ENCODE measurements around the gene CDH7.

Gene CDH7

DNA sequence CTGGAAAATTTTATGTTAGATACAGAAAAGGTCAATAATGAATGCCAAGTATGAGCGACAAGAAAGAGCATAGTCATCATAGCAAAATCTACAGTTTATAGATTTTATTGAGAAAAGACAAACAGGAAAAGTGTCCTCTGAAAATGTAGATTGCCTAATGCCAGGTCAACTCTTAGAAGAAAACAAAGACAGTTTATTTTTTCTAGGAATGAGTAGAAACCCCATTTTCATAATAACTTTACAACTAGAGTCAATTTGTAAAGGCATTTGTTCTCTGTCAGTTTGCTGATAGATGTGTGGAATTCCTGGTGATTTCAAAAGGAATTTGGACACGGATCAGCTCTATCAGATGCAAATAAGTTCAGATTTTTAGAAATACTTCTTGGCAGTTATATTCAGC is 16.6 kb downstream of the CDH7 start:
- H3K36me3 ChIP-seq (ENCODE audit: control insufficient read depth, insufficient read depth, low read length): no peaks in the 10 kb centered on the region
- H3K4me1 ChIP-seq (ENCODE audit: control insufficient read depth, insufficient read depth, low read length, poor library complexity, severe bottlenecking): no peaks in the 10 kb centered on the region
- no peak for DNase-seq
- no peaks in the 10 kb centered on the region for H3K27me3 ChIP-seq (replicated peaks; ENCODE audit: control insufficient read depth, insufficient read depth, low read length, poor library complexity, severe bottlenecking)
- no peak overlapping the region for H3K4me3 ChIP-seq (ENCODE audit: insufficient read depth, low read depth, low read length, poor library complexity, severe bottlenecking)
- no peaks in the 10 kb centered on the region for H3K9me3 ChIP-seq (ENCODE audit: control insufficient read depth, low read length)
- no peak overlapping the region for H3K27ac ChIP-seq (ENCODE audit: insufficient read depth, low read length, poor library complexity, severe bottlenecking)

- Histone ChIP-seq H3K4me3 (ENCODE audit: insufficient read depth, low read depth, low read length, poor library complexity, severe bottlenecking) (no peak overlapping the region), H3K27ac (ENCODE audit: insufficient read depth, low read length, poor library complexity, severe bottlenecking) (no peak overlapping the region), H3K36me3 (ENCODE audit: control insufficient read depth, insufficient read depth, low read length) (no peaks in the 10 kb centered on the region), H3K27me3 (replicated peaks; ENCODE audit: control insufficient read depth, insufficient read depth, low read length, poor library complexity, severe bottlenecking) (no peaks in the 10 kb centered on the region), H3K4me1 (ENCODE audit: control insufficient read depth, insufficient read depth, low read length, poor library complexity, severe bottlenecking) (no peaks in the 10 kb centered on the region), H3K9me3 (ENCODE audit: control insufficient read depth, low read length) (no peaks in the 10 kb centered on the region)
- DNase-seq: no peak
Measured at GRCh38 chr18:65768120-65768778, 17.4 kb downstream of the CDH7 start.

GRCh38 chr18:65769652-65770051 is 18.8 kb downstream of the CDH7 start:
- Histone ChIP-seq H3K4me1 (ENCODE audit: control insufficient read depth, insufficient read depth, low read length, poor library complexity, severe bottlenecking) (no peaks in the 10 kb centered on the region), H3K9me3 (ENCODE audit: control insufficient read depth, low read length) (no peaks in the 10 kb centered on the region), H3K27ac (ENCODE audit: insufficient read depth, low read length, poor library complexity, severe bottlenecking) (no peak overlapping the region), H3K4me3 (ENCODE audit: insufficient read depth, low read depth, low read length, poor library complexity, severe bottlenecking) (no peak overlapping the region), H3K27me3 (replicated peaks; ENCODE audit: control insufficient read depth, insufficient read depth, low read length, poor library complexity, severe bottlenecking) (no peaks in the 10 kb centered on the region), H3K36me3 (ENCODE audit: control insufficient read depth, insufficient read depth, low read length) (no peaks in the 10 kb centered on the region)
- DNase-seq: no peak

GRCh38 chr18:65786474-65786873 is 35.7 kb downstream of the CDH7 start:
- no peaks in the 10 kb centered on the region for H3K4me1 ChIP-seq (ENCODE audit: control insufficient read depth, insufficient read depth, low read length, poor library complexity, severe bottlenecking)
- no peak overlapping the region for H3K4me3 ChIP-seq (ENCODE audit: insufficient read depth, low read depth, low read length, poor library complexity, severe bottlenecking)
- no peaks in the 10 kb centered on the region for H3K36me3 ChIP-seq (ENCODE audit: control insufficient read depth, insufficient read depth, low read length)
- no peaks in the 10 kb centered on the region for H3K27me3 ChIP-seq (replicated peaks; ENCODE audit: control insufficient read depth, insufficient read depth, low read length, poor library complexity, severe bottlenecking)
- no peak for DNase-seq
- H3K9me3 ChIP-seq (ENCODE audit: control insufficient read depth, low read length): no peaks in the 10 kb centered on the region
- no peak overlapping the region for H3K27ac ChIP-seq (ENCODE audit: insufficient read depth, low read length, poor library complexity, severe bottlenecking)

DNA sequence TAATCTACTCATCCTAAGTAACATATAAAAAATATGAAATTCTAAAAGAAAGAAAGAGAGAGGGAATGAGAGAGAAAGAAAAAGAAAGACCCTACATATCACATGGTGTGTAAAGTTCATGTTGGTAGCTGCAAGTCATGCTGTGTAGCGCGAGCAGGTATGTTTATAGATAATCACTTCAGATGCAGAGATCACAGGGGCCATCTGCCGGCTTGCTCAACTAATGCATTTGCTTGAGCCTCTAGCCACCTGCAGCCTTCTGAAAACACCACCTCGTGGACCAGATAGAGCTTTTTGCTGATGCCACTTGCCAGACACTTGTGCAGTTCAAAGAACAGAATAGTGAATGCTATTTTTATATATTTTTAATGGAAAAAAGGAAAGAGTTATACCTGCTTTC is 37.6 kb downstream of the CDH7 start:
- Histone ChIP-seq H3K9me3 (ENCODE audit: control insufficient read depth, low read length) (no peaks in the 10 kb centered on the region), H3K27ac (ENCODE audit: insufficient read depth, low read length, poor library complexity, severe bottlenecking) (no peak overlapping the region), H3K4me1 (ENCODE audit: control insufficient read depth, insufficient read depth, low read length, poor library complexity, severe bottlenecking) (no peaks in the 10 kb centered on the region), H3K4me3 (ENCODE audit: insufficient read depth, low read depth, low read length, poor library complexity, severe bottlenecking) (no peak overlapping the region), H3K36me3 (ENCODE audit: control insufficient read depth, insufficient read depth, low read length) (no peaks in the 10 kb centered on the region), H3K27me3 (replicated peaks; ENCODE audit: control insufficient read depth, insufficient read depth, low read length, poor library complexity, severe bottlenecking) (no peaks in the 10 kb centered on the region)
- no peak for DNase-seq

- H3K27me3 ChIP-seq (replicated peaks; ENCODE audit: control insufficient read depth, insufficient read depth, low read length, poor library complexity, severe bottlenecking): no peaks in the 10 kb centered on the region
- no peak overlapping the region for H3K27ac ChIP-seq (ENCODE audit: insufficient read depth, low read length, poor library complexity, severe bottlenecking)
- H3K4me1 ChIP-seq (ENCODE audit: control insufficient read depth, insufficient read depth, low read length, poor library complexity, severe bottlenecking): no peaks in the 10 kb centered on the region
- H3K36me3 ChIP-seq (ENCODE audit: control insufficient read depth, insufficient read depth, low read length): no peaks in the 10 kb centered on the region
- H3K9me3 ChIP-seq (ENCODE audit: control insufficient read depth, low read length): no peaks in the 10 kb centered on the region
- H3K4me3 ChIP-seq (ENCODE audit: insufficient read depth, low read depth, low read length, poor library complexity, severe bottlenecking): no peak overlapping the region
- no peak for DNase-seq
Measured at GRCh38 chr18:65790604-65791003, 39.8 kb downstream of the CDH7 start.

DNA sequence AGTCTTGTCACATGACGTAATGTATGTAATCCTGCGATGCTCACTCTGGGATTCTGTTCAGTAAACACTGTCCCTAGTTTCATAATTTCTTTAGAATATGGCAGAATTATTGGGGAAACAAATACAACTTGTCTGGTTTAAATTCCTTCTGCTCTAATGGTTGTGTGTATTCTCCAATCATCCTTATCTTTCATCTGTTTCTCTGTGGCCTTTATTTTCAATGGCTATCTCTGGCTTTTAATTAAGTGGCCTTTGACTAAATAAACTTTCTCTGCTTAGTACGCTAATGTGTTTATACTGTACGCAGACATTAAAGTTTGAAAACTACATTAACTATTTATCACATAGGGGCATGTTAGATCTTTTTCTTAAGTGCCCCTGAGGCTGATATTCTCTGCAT is 40.9 kb downstream of the CDH7 start:
- Histone ChIP-seq H3K4me1 (ENCODE audit: control insufficient read depth, insufficient read depth, low read length, poor library complexity, severe bottlenecking) (no peaks in the 10 kb centered on the region), H3K36me3 (ENCODE audit: control insufficient read depth, insufficient read depth, low read length) (no peaks in the 10 kb centered on the region), H3K4me3 (ENCODE audit: insufficient read depth, low read depth, low read length, poor library complexity, severe bottlenecking) (no peak overlapping the region), H3K9me3 (ENCODE audit: control insufficient read depth, low read length) (no peaks in the 10 kb centered on the region), H3K27me3 (replicated peaks; ENCODE audit: control insufficient read depth, insufficient read depth, low read length, poor library complexity, severe bottlenecking) (no peaks in the 10 kb centered on the region), H3K27ac (ENCODE audit: insufficient read depth, low read length, poor library complexity, severe bottlenecking) (no peak overlapping the region)
- no peak for DNase-seq

GRCh38 chr18:65792456-65793074 is 41.8 kb downstream of the CDH7 start:
- H3K27me3 ChIP-seq (replicated peaks; ENCODE audit: control insufficient read depth, insufficient read depth, low read length, poor library complexity, severe bottlenecking): no peaks in the 10 kb centered on the region

GRCh38 chr18:65808759-65809158 is 57.9 kb downstream of the CDH7 start:
- Histone ChIP-seq H3K27ac (ENCODE audit: insufficient read depth, low read length, poor library complexity, severe bottlenecking) (no peak overlapping the region), H3K4me1 (ENCODE audit: control insufficient read depth, insufficient read depth, low read length, poor library complexity, severe bottlenecking) (no peaks in the 10 kb centered on the region), H3K27me3 (replicated peaks; ENCODE audit: control insufficient read depth, insufficient read depth, low read length, poor library complexity, severe bottlenecking) (no peaks in the 10 kb centered on the region), H3K36me3 (ENCODE audit: control insufficient read depth, insufficient read depth, low read length) (no peaks in the 10 kb centered on the region), H3K4me3 (ENCODE audit: insufficient read depth, low read depth, low read length, poor library complexity, severe bottlenecking) (no peak overlapping the region), H3K9me3 (ENCODE audit: control insufficient read depth, low read length) (no peaks in the 10 kb centered on the region)
- no peak for DNase-seq

More at GRCh38 chr18:65792456-65793074, 41.8 kb downstream of the CDH7 start:
- H3K36me3 ChIP-seq (ENCODE audit: control insufficient read depth, insufficient read depth, low read length): no peaks in the 10 kb centered on the region
- no peaks in the 10 kb centered on the region for H3K9me3 ChIP-seq (ENCODE audit: control insufficient read depth, low read length)
- H3K27ac ChIP-seq (ENCODE audit: insufficient read depth, low read length, poor library complexity, severe bottlenecking): no peak overlapping the region
- no peaks in the 10 kb centered on the region for H3K4me1 ChIP-seq (ENCODE audit: control insufficient read depth, insufficient read depth, low read length, poor library complexity, severe bottlenecking)
- no peak for DNase-seq
- H3K4me3 ChIP-seq (ENCODE audit: insufficient read depth, low read depth, low read length, poor library complexity, severe bottlenecking): no peak overlapping the region

- Histone ChIP-seq H3K9me3 (ENCODE audit: control insufficient read depth, low read length) (no peaks in the 10 kb centered on the region), H3K4me1 (ENCODE audit: control insufficient read depth, insufficient read depth, low read length, poor library complexity, severe bottlenecking) (no peaks in the 10 kb centered on the region), H3K27ac (ENCODE audit: insufficient read depth, low read length, poor library complexity, severe bottlenecking) (no peak overlapping the region), H3K27me3 (replicated peaks; ENCODE audit: control insufficient read depth, insufficient read depth, low read length, poor library complexity, severe bottlenecking) (no peaks in the 10 kb centered on the region), H3K4me3 (ENCODE audit: insufficient read depth, low read depth, low read length, poor library complexity, severe bottlenecking) (no peak overlapping the region), H3K36me3 (ENCODE audit: control insufficient read depth, insufficient read depth, low read length) (no peaks in the 10 kb centered on the region)
- DNase-seq: no peak
Measured at GRCh38 chr18:65811307-65811706, 60.5 kb downstream of the CDH7 start.
